Karpas-422 (cell line): ENCODE results near the gene WHRN. TPM values are rescaled to one million over a fixed set of nuclear protein-coding genes. Genes with fewer than 3 reads are reported as not detected.

Experiments
- DNase-seq: peaks from one replicate; pipeline ENCODE4 v3.0.0-alpha.2; 2015
- H2AFZ ChIP-seq: fragments of 200-600 bp; sonication (generic); 2 replicates; pipeline ENCODE4 v1.6.1; 2014; ENCODE audit warnings: antibody characterized with exemption, low read length, mixed read lengths
- H3K27ac ChIP-seq: fragments of 200-600 bp; sonication (generic); 2 replicates; pipeline ENCODE4 v1.5.1; 2014; ENCODE audit warnings: mild to moderate bottlenecking, low read length, moderate library complexity
- H3K27me3 ChIP-seq: fragments of 200-600 bp; sonication (generic); 2 replicates; pipeline ENCODE4 v1.6.1; 2014; ENCODE audit warnings: low read length, mixed read lengths
- H3K36me3 ChIP-seq: fragments of 200-600 bp; sonication (generic); 2 replicates; pipeline ENCODE4 v1.6.1; 2014; ENCODE audit warnings: low read length, mixed read lengths; ENCODE audit not compliant: insufficient read depth
- H3K4me1 ChIP-seq: fragments of 200-600 bp; sonication (generic); 2 replicates; pipeline ENCODE4 v1.6.1; 2014; ENCODE audit warnings: mild to moderate bottlenecking, low read length, mixed read lengths
- H3K4me2 ChIP-seq: fragments of 200-600 bp; sonication (generic); 2 replicates; pipeline ENCODE4 v1.6.1; 2014; ENCODE audit warnings: low read length, low read depth, mild to moderate bottlenecking; ENCODE audit not compliant: poor library complexity, severe bottlenecking
- H3K4me3 ChIP-seq: fragments of 200-600 bp; sonication (generic); 2 replicates; pipeline ENCODE4 v1.5.1; 2014; ENCODE audit warnings: mild to moderate bottlenecking, antibody characterized with exemption, low read length, mixed read lengths
- H3K79me2 ChIP-seq: fragments of 200-600 bp; sonication (generic); 2 replicates; pipeline ENCODE4 v1.6.1; 2014; ENCODE audit warnings: mild to moderate bottlenecking, low read length, mixed read lengths
- H3K9ac ChIP-seq: fragments of 200-600 bp; sonication (generic); 2 replicates; pipeline ENCODE4 v1.6.0; 2014; ENCODE audit warnings: low read length
- H3K9me2 ChIP-seq: fragments of 200-600 bp; sonication (generic), shearing (Covaris generic); replicated peaks from 2 replicates; pipeline ENCODE4 v1.6.0; 2014; ENCODE audit warnings: mild to moderate bottlenecking, low read length, moderate library complexity; ENCODE audit not compliant: insufficient read depth
- H3K9me3 ChIP-seq: fragments of 300-700, 200-600 bp; sonication (generic); 2 replicates; pipeline ENCODE4 v1.6.1; 2014; ENCODE audit warnings: low read length, mixed read lengths
- H4K20me1 ChIP-seq: fragments of 200-600 bp; sonication (generic); 2 replicates; pipeline ENCODE4 v1.6.1; 2014; ENCODE audit warnings: mild to moderate bottlenecking, antibody characterized with exemption, low read length, low read depth; ENCODE audit not compliant: insufficient read depth
- total RNA-seq: library from RNA; depleted of rRNA; stranded (reverse); fragments of >200 nt; shearing (Covaris generic); gene quantifications from 2 replicates; pipeline ENCODE4 v1.2.3, GENCODE V29; 2014; ENCODE audit warnings: low replicate concordance

Gene WHRN
- total RNA-seq, 1 experiment from 2014 or later: 0.30 TPM

- Histone ChIP-seq H3K79me2 (peaks cover 91% of the 10 kb centered on the region), H3K9ac (peak within 1 kb of the TSS; percentile 90), H3K4me1 (peaks cover 87% of the 10 kb centered on the region), H3K9me2 (no peaks in the 10 kb centered on the region), H3K4me2 (peak within 1 kb of the TSS; percentile 92), H3K4me3 (peak within 1 kb of the TSS; percentile 85), H3K27ac (peak within 1 kb of the TSS; percentile 97), H3K36me3 (no peaks in the 10 kb centered on the region), H3K9me3 (no peaks in the 10 kb centered on the region), H4K20me1 (no peaks in the 10 kb centered on the region), H2AFZ (peak within 1 kb of the TSS; percentile 3; the same call in 1 of the 2 replicates), H3K27me3 (no peaks in the 10 kb centered on the region)
- DNase-seq: peak; percentile 93
Measured at GRCh38 chr9:114387680-114388356, 117.5 kb downstream of the WHRN start, which contains the start of gene AKNA. Gene AKNA (minus strand): TSS chr9:114387982. CDS start chr9:114381333, 6,649 bp downstream.

GRCh38 chr9:114386886-114387679, 118.2 kb downstream of the WHRN start:
- peak; percentile 69 for DNase-seq

GRCh38 chr9:114386361-114386885, 118.8 kb downstream of the WHRN start:
- H3K9ac ChIP-seq: peak overlapping the region; percentile 90
- H3K4me1 ChIP-seq: peaks cover 88% of the 10 kb centered on the region
- H3K9me2 ChIP-seq: no peaks in the 10 kb centered on the region
- H3K27me3 ChIP-seq: no peaks in the 10 kb centered on the region
- peak; percentile 56 for DNase-seq
- peak overlapping the region; percentile 92 for H3K4me2 ChIP-seq
- H3K36me3 ChIP-seq: peaks cover 4% of the 10 kb centered on the region; the same call in 1 of the 2 replicates
- peaks cover 93% of the 10 kb centered on the region for H3K79me2 ChIP-seq
- no peaks in the 10 kb centered on the region for H3K9me3 ChIP-seq
- H4K20me1 ChIP-seq: no peaks in the 10 kb centered on the region
- peak overlapping the region; percentile 97 for H3K27ac ChIP-seq
- H3K4me3 ChIP-seq: peak overlapping the region; percentile 85
- no peak overlapping the region for H2AFZ ChIP-seq

More at GRCh38 chr9:114386886-114387679, 118.2 kb downstream of the WHRN start:
- Histone ChIP-seq H3K36me3 (peaks cover under 1% of the 10 kb centered on the region; the same call in 1 of the 2 replicates), H3K9ac (peak overlapping the region; percentile 90), H3K4me2 (peak overlapping the region; percentile 92), H4K20me1 (no peaks in the 10 kb centered on the region), H3K4me3 (peak overlapping the region; percentile 85), H3K27ac (peak overlapping the region; percentile 97), H3K27me3 (no peaks in the 10 kb centered on the region), H3K9me2 (no peaks in the 10 kb centered on the region), H2AFZ (no peak overlapping the region), H3K79me2 (peaks cover 91% of the 10 kb centered on the region), H3K9me3 (no peaks in the 10 kb centered on the region), H3K4me1 (peaks cover 87% of the 10 kb centered on the region)

- Histone ChIP-seq H3K27me3 (no peaks in the 10 kb centered on the region), H2AFZ (no peak overlapping the region), H3K4me1 (peaks cover 88% of the 10 kb centered on the region), H3K4me3 (peak overlapping the region; percentile 85), H3K9me3 (no peaks in the 10 kb centered on the region), H3K27ac (peak overlapping the region; percentile 97), H3K9me2 (no peaks in the 10 kb centered on the region), H3K79me2 (peaks cover 93% of the 10 kb centered on the region), H3K36me3 (peaks cover 4% of the 10 kb centered on the region; the same call in 1 of the 2 replicates), H4K20me1 (no peaks in the 10 kb centered on the region), H3K4me2 (peak overlapping the region; percentile 92), H3K9ac (peak overlapping the region; percentile 90)
- DNase-seq: peak; percentile 93
Measured at GRCh38 chr9:114385397-114386181, 119.7 kb downstream of the WHRN start.

- Histone ChIP-seq H3K4me2 (peak overlapping the region; percentile 92), H3K36me3 (peaks cover 8% of the 10 kb centered on the region), H2AFZ (no peak overlapping the region)
Measured at GRCh38 chr9:114384836-114385396, 120.4 kb downstream of the WHRN start.

GRCh38 chr9:114384341-114384740, 120.9 kb downstream of the WHRN start:
- Histone ChIP-seq H3K79me2 (peaks cover 95% of the 10 kb centered on the region), H3K4me2 (peak overlapping the region; percentile 92), H3K27ac (peak overlapping the region; percentile 97), H3K36me3 (peaks cover 14% of the 10 kb centered on the region), H3K4me3 (peak overlapping the region; percentile 85), H3K9me3 (no peaks in the 10 kb centered on the region), H3K4me1 (peaks cover 82% of the 10 kb centered on the region), H4K20me1 (no peaks in the 10 kb centered on the region), H3K9me2 (no peaks in the 10 kb centered on the region), H3K27me3 (no peaks in the 10 kb centered on the region), H3K9ac (peak overlapping the region; percentile 90), H2AFZ (no peak overlapping the region)
- DNase-seq: no peak

More at GRCh38 chr9:114384836-114385396, 120.4 kb downstream of the WHRN start:
- Histone ChIP-seq H3K4me3 (peak overlapping the region; percentile 85), H3K9me2 (no peaks in the 10 kb centered on the region), H3K27me3 (no peaks in the 10 kb centered on the region), H3K27ac (peak overlapping the region; percentile 97), H3K4me1 (peaks cover 88% of the 10 kb centered on the region), H3K9me3 (no peaks in the 10 kb centered on the region), H3K79me2 (peaks cover 95% of the 10 kb centered on the region), H4K20me1 (no peaks in the 10 kb centered on the region), H3K9ac (peak overlapping the region; percentile 90)
- DNase-seq: no peak

GRCh38 chr9:114383521-114384231, 121.6 kb downstream of the WHRN start:
- Histone ChIP-seq H3K27ac (peak overlapping the region; percentile 97), H3K4me2 (peak overlapping the region; percentile 92), H3K36me3 (peaks cover 20% of the 10 kb centered on the region), H3K4me3 (peak overlapping the region; percentile 85), H3K79me2 (peaks cover 95% of the 10 kb centered on the region), H3K9me3 (no peaks in the 10 kb centered on the region), H2AFZ (no peak overlapping the region), H3K9me2 (no peaks in the 10 kb centered on the region), H3K9ac (peak overlapping the region; percentile 90), H3K27me3 (no peaks in the 10 kb centered on the region), H4K20me1 (no peaks in the 10 kb centered on the region), H3K4me1 (peaks cover 76% of the 10 kb centered on the region)
- DNase-seq: no peak
